ENCODE results near the gene TLDC2. TPM values are rescaled to one million over a fixed set of nuclear protein-coding genes. Genes with fewer than 3 reads are reported as not detected.

Gene TLDC2
- total and polyA plus RNA-seq, 4 donors = 0.05 to 0.33 (median 0.08) TPM; not detected in 1

DNA sequence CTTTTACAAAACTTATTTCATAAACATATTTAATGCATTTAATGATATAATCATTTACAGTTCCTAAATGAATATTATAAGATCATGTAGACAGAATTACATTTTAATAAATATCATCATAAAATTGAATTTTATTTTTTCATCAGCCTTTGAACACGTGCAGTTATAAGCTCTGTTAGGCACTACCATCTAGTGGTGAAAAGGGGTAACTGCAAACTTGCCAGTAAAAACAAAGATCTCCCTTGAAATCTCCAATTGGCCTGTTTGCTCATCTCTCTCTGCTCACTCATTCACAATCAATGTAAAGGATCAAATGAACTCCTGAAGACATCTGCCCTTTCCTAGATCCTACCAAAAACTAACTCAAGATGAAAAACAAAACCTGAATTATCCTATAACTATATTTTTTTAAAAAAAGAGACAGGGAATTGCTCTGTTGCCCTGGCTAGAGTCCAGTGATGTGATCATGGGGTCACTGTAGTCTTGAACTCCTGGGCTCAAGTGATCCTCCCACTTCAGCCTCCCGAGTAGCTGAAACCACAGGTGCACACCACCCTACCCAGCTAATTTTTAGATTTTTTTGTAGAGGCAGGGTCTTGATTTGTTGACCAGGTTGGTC, 43.9 kb downstream of the TLDC2 start:
- peaks cover 1 to 15% (median 8%) of the 10 kb centered on the region in 4 donors for H3K36me3 ChIP-seq (ENCODE audit: control insufficient read depth in 4 of 4, insufficient read depth in 3 of 4, low read depth in 1 of 4, low read length in 3 of 4)
- DNase-seq (ENCODE audit: low spot score) = no peak
- H3K4me3 ChIP-seq (ENCODE audit: low read depth in 1 of 3, low read length in 3 of 3) = no peak overlapping the region

DNA sequence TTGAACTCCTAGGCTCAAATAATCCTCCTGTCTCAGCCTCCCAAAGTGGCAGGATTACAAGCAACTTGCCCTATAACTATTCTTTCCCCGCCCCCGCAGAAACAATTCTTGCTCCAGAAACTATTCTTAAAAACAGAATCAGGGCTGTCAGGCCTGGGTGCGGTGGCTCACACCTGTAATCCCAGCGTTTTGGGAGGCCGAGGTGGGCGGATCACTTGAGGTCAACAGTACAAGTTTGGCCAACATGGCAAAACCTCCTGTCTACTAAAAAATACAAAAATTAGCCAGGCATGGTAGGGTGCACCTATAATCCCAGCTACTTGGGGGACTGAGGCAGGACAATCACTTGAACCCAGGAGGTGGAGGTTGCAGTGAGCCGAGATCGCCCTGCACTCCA, 44.4 kb downstream of the TLDC2 start:
- Histone ChIP-seq H3K9ac (ENCODE audit: low read depth in 1 of 2, low read length in 2 of 2) (no peak overlapping the region), H3K4me1 (ENCODE audit: control insufficient read depth in 4 of 4, insufficient read depth in 4 of 4, low read length in 3 of 4) (no peaks in the 10 kb centered on the region), H3K4me3 (ENCODE audit: low read depth in 1 of 3, low read length in 3 of 3) (no peak overlapping the region), H3K27me3 (ENCODE audit: control insufficient read depth in 4 of 4, insufficient read depth in 4 of 4, low read length in 3 of 4) (no peaks in the 10 kb centered on the region), H3K27ac (ENCODE audit: low read depth in 1 of 2, low read length in 2 of 2) (no peak overlapping the region), H3K9me3 (ENCODE audit: control insufficient read depth in 4 of 4, low read length in 3 of 4) (no peaks in the 10 kb centered on the region), H3K36me3 (ENCODE audit: control insufficient read depth in 4 of 4, insufficient read depth in 3 of 4, low read depth in 1 of 4, low read length in 3 of 4) (peaks cover 1 to 14% (median 4%) of the 10 kb centered on the region in 4 donors)
- no peak for DNase-seq (ENCODE audit: low spot score)
- TF ChIP-seq, protein P1, sequence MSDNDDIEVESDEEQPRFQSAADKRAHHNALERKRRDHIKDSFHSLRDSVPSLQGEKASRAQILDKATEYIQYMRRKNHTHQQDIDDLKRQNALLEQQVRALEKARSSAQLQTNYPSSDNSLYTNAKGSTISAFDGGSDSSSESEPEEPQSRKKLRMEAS (IDR thresholded peaks at IDR 0.05) = no peak
- no peak for TF ChIP-seq HNF4A (conservative IDR thresholded peaks at IDR 0.05)
- no peak for TF ChIP-seq EGR1 (IDR thresholded peaks at IDR 0.05; ENCODE audit: low read depth in 2 of 2)
- no peak for TF ChIP-seq JUND (IDR thresholded peaks at IDR 0.05)
- TF ChIP-seq FOXA2 (IDR thresholded peaks at IDR 0.05) = no peak
- no peak for TF ChIP-seq GABPA (IDR thresholded peaks at IDR 0.05 in 1 of 2, conservative IDR thresholded peaks at IDR 0.05 in 1 of 2)
- TF ChIP-seq, protein P2, sequence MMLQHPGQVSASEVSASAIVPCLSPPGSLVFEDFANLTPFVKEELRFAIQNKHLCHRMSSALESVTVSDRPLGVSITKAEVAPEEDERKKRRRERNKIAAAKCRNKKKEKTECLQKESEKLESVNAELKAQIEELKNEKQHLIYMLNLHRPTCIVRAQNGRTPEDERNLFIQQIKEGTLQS (IDR thresholded peaks at IDR 0.05) = no peak
- TF ChIP-seq, protein P3, sequence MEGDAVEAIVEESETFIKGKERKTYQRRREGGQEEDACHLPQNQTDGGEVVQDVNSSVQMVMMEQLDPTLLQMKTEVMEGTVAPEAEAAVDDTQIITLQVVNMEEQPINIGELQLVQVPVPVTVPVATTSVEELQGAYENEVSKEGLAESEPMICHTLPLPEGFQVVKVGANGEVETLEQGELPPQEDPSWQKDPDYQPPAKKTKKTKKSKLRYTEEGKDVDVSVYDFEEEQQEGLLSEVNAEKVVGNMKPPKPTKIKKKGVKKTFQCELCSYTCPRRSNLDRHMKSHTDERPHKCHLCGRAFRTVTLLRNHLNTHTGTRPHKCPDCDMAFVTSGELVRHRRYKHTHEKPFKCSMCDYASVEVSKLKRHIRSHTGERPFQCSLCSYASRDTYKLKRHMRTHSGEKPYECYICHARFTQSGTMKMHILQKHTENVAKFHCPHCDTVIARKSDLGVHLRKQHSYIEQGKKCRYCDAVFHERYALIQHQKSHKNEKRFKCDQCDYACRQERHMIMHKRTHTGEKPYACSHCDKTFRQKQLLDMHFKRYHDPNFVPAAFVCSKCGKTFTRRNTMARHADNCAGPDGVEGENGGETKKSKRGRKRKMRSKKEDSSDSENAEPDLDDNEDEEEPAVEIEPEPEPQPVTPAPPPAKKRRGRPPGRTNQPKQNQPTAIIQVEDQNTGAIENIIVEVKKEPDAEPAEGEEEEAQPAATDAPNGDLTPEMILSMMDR (IDR thresholded peaks at IDR 0.05; ENCODE audit: low read depth, low read length, missing input control) = no peak
- no peak for TF ChIP-seq SP1 (IDR thresholded peaks at IDR 0.05)
- TF ChIP-seq RXRA (IDR thresholded peaks at IDR 0.05) = no peak
- no peak for TF ChIP-seq HNF4G (IDR thresholded peaks at IDR 0.05)
- no peak for TF ChIP-seq YY1 (IDR thresholded peaks at IDR 0.05)
- no peak for TF ChIP-seq NR2F2 (IDR thresholded peaks at IDR 0.05)
- no peak for TF ChIP-seq RAD21 (IDR thresholded peaks at IDR 0.05)
- WGBS = 93% methylated on average over 8 of the region's 8 CpGs

More for the DNA sequence above, 43.9 kb downstream of the TLDC2 start:
- H3K9me3 ChIP-seq (ENCODE audit: control insufficient read depth in 4 of 4, low read length in 3 of 4) = no peaks in the 10 kb centered on the region
- no peaks in the 10 kb centered on the region for H3K27me3 ChIP-seq (ENCODE audit: control insufficient read depth in 4 of 4, insufficient read depth in 4 of 4, low read length in 3 of 4)
- no peak overlapping the region for H3K9ac ChIP-seq (ENCODE audit: low read depth in 1 of 2, low read length in 2 of 2)
- no peak overlapping the region for H3K27ac ChIP-seq (ENCODE audit: low read depth in 1 of 2, low read length in 2 of 2)
- 6% methylated on average over 2 of the region's 2 CpGs for WGBS
- TF ChIP-seq GABPA (IDR thresholded peaks at IDR 0.05 in 1 of 2, conservative IDR thresholded peaks at IDR 0.05 in 1 of 2) (no peak), RAD21 (IDR thresholded peaks at IDR 0.05) (peak; percentile 77 to 86), HNF4G (IDR thresholded peaks at IDR 0.05) (no peak), YY1 (IDR thresholded peaks at IDR 0.05) (no peak)
- TF ChIP-seq, protein P3 (IDR thresholded peaks at IDR 0.05; ENCODE audit: low read depth, low read length, missing input control) = peak; percentile 90
- TF ChIP-seq, protein P2 (IDR thresholded peaks at IDR 0.05) = no peak
- no peaks in the 10 kb centered on the region for H3K4me1 ChIP-seq (ENCODE audit: control insufficient read depth in 4 of 4, insufficient read depth in 4 of 4, low read length in 3 of 4)
